Epithelial cell of prostate (primary cell): ENCODE results near the gene MRPL38.
"Not testable (repeated sequence)": the region's sequence is repeated elsewhere in the genome, so short reads cannot be mapped to it uniquely, and the experiment has no call there.

Source experiments
- DNase-seq: peaks from one replicate; pipeline ENCODE4 v3.0.0-alpha.2; 2011; ENCODE audit warnings: low read depth, low spot score
- H3K27ac ChIP-seq: fragments of 450-650 bp; 2 replicates; pipeline ENCODE4 v1.5.1; 2017; ENCODE audit warnings: mild to moderate bottlenecking

The MRPL38 gene

GRCh38 chr17:75877752-75878173 lies 26.9 kb downstream of the MRPL38 start:
- H3K27ac ChIP-seq = peak overlapping the region; percentile 75
- no peak for DNase-seq

GRCh38 chr17:75876938-75877751 lies 27.5 kb downstream of the MRPL38 start:
- peak overlapping the region; percentile 75 for H3K27ac ChIP-seq

GRCh38 chr17:75876190-75876937 lies 28.3 kb downstream of the MRPL38 start:
- peak overlapping the region; percentile 75 for H3K27ac ChIP-seq
- DNase-seq = no peak

More at GRCh38 chr17:75876938-75877751, 27.5 kb downstream of the MRPL38 start:
- DNase-seq = no peak

- no peak for DNase-seq
- H3K27ac ChIP-seq = peak overlapping the region; percentile 75
These were observed 28.8 kb downstream of the MRPL38 start for GRCh38 chr17:75875940-75876189.

- peak overlapping the region; percentile 75 for H3K27ac ChIP-seq
- DNase-seq = no peak
These were observed 29.3 kb downstream of the MRPL38 start for GRCh38 chr17:75875182-75875939.

- no peak for DNase-seq
- H3K27ac ChIP-seq = no peak overlapping the region
These were observed 30.1 kb downstream of the MRPL38 start for GRCh38 chr17:75874323-75875181.

- no peak for DNase-seq
- H3K27ac ChIP-seq = peak overlapping the region; percentile 86
These were observed 30.9 kb downstream of the MRPL38 start for GRCh38 chr17:75873587-75874322.

- H3K27ac ChIP-seq = peak overlapping the region; percentile 86
- DNase-seq = no peak
These were observed 32.0 kb downstream of the MRPL38 start for GRCh38 chr17:75872434-75873351.

- H3K27ac ChIP-seq = peak overlapping the region; percentile 66
These were observed 34.5 kb downstream of the MRPL38 start for GRCh38 chr17:75870228-75870627.

GRCh38 chr17:75869282-75870141 lies 35.2 kb downstream of the MRPL38 start:
- DNase-seq = no peak
- peak overlapping the region; percentile 66 for H3K27ac ChIP-seq

More at GRCh38 chr17:75870228-75870627, 34.5 kb downstream of the MRPL38 start:
- DNase-seq = not testable (repeated sequence)

GRCh38 chr17:75868730-75869281 lies 35.9 kb downstream of the MRPL38 start:
- not testable (repeated sequence) for DNase-seq
- peak overlapping the region; percentile 66 for H3K27ac ChIP-seq

GRCh38 chr17:75865404-75866188 lies 39.1 kb downstream of the MRPL38 start:
- not testable (repeated sequence) for H3K27ac ChIP-seq, DNase-seq

GRCh38 chr17:75864887-75865286 lies 39.8 kb downstream of the MRPL38 start:
- not testable (repeated sequence) for DNase-seq, H3K27ac ChIP-seq

GRCh38 chr17:75864448-75864871 lies 40.2 kb downstream of the MRPL38 start:
- no peak for DNase-seq
- H3K27ac ChIP-seq = no peak overlapping the region

GRCh38 chr17:75861927-75862317 lies 42.8 kb downstream of the MRPL38 start:
- no peak for DNase-seq
- no peak overlapping the region for H3K27ac ChIP-seq

GRCh38 chr17:75859358-75859757 lies 45.3 kb downstream of the MRPL38 start:
- not testable (repeated sequence) for H3K27ac ChIP-seq, DNase-seq
